T-cell (primary cell): ENCODE results near the gene RTL3. TPM values are rescaled to one million over a fixed set of nuclear protein-coding genes. Genes with fewer than 3 reads are reported as not detected.
"Not testable (repeated sequence)": the region's sequence is repeated elsewhere in the genome, so short reads cannot be mapped to it uniquely, and the experiment has no call there.

ENCODE experiments used
- ATAC-seq, 4 experiments: fragments of 200-7000 bp in 3 of 4; fragments of 150-1000 bp in 1 of 4; cut with Tn5 transposase; replicated peaks in 1 of 4; 1 replicate in 3 of 4; 2 replicates in 1 of 4; pipeline ENCODE4 v1.10.0; 2021; ENCODE audit warnings: moderate library complexity in 3 of 4, mild to moderate bottlenecking in 2 of 4, moderate number of reproducible peaks in 1 of 4
- CTCF ChIA-PET, 2 donors: fragments of 300-600 bp; sonication (Branson Sonifier 250); formaldehyde crosslinking; loops; one replicate each; lab custom pipeline; 2022; ENCODE audit warnings: antibody characterized with exemption in 2 of 2; lab: Charles Lee
- POLR2A ChIA-PET, 2 donors: fragments of 300-600 bp; sonication (Branson Sonifier 250); formaldehyde crosslinking; loops; one replicate each; lab custom pipeline; 2022; ENCODE audit warnings: antibody characterized with exemption in 2 of 2; lab: Charles Lee
- DNase-seq, 35 experiments: peaks; one replicate each; pipeline versions ENCODE4 v3.0.0 to v3.0.0-alpha.2; 2013 to 2023
- H3K27ac ChIP-seq: one replicate; pipeline ENCODE4 v1.5.1; 2013; ENCODE audit warnings: low read length
- H3K27me3 ChIP-seq, 2 experiments: replicated peaks in 1 of 2; 1 replicate in 1 of 2; 2 replicates in 1 of 2; pipeline versions ENCODE4 v1.6.1 to v1.7.0; 2013; ENCODE audit warnings: low read length in 1 of 2, mixed read lengths in 1 of 2; ENCODE audit not compliant: control insufficient read depth in 2 of 2, insufficient read depth in 2 of 2; ENCODE audit errors: extremely low read depth in 1 of 2
- H3K36me3 ChIP-seq, 2 donors: 1 replicate in 1 of 2; 2 replicates in 1 of 2; pipeline versions ENCODE4 v1.6.1 to v1.7.0; 2013; ENCODE audit warnings: low read length in 1 of 2; ENCODE audit not compliant: control insufficient read depth in 2 of 2, insufficient read depth in 1 of 2; ENCODE audit errors: extremely low read depth in 1 of 2
- H3K4me1 ChIP-seq, 2 experiments: 1 replicate in 1 of 2; 2 replicates in 1 of 2; pipeline versions ENCODE4 v1.6.1 to v1.7.0; 2013; ENCODE audit warnings: low read length in 2 of 2, mixed read lengths in 1 of 2; ENCODE audit not compliant: insufficient read depth in 2 of 2, control insufficient read depth in 1 of 2; ENCODE audit errors: extremely low read depth in 1 of 2
- H3K4me3 ChIP-seq, 2 donors: 1 replicate in 1 of 2; 2 replicates in 1 of 2; pipeline versions ENCODE4 v1.5.1 to v1.7.0; 2013; ENCODE audit warnings: mild to moderate bottlenecking in 2 of 2, low read length in 1 of 2, moderate library complexity in 1 of 2; ENCODE audit not compliant: control insufficient read depth in 1 of 2; ENCODE audit errors: extremely low read depth in 1 of 2
- H3K9me3 ChIP-seq: 2 replicates; pipeline ENCODE4 v1.7.0; 2013
- H3K27ac Mint-ChIP-seq, 2 donors: one replicate each; pipeline ENCODE4 v1.8.0; 2020 to 2021; ENCODE audit warnings: mild to moderate bottlenecking in 2 of 2, mixed read lengths in 2 of 2
- H3K27me3 Mint-ChIP-seq, 2 donors: one replicate each; pipeline ENCODE4 v1.8.0; 2021 to 2022; ENCODE audit warnings: mixed read lengths in 2 of 2
- H3K36me3 Mint-ChIP-seq: one replicate; pipeline ENCODE4 v1.8.0; 2021; ENCODE audit warnings: mixed read lengths
- H3K4me1 Mint-ChIP-seq, 3 donors: one replicate each; pipeline ENCODE4 v1.8.0; 2020 to 2022; ENCODE audit warnings: mixed read lengths in 3 of 3, mild to moderate bottlenecking in 1 of 3
- H3K4me3 Mint-ChIP-seq, 3 donors: one replicate each; pipeline ENCODE4 v1.8.0; 2020 to 2022; ENCODE audit warnings: mild to moderate bottlenecking in 3 of 3, mixed read lengths in 3 of 3, moderate library complexity in 3 of 3
- H3K9me3 Mint-ChIP-seq, 3 donors: one replicate each; pipeline ENCODE4 v1.8.0; 2020 to 2022; ENCODE audit warnings: mixed read lengths in 3 of 3
- WGBS: methylation state at CpG from one replicate; pipeline ENCODE4 v1.1.5; 2013; ENCODE audit warnings: missing lambda C conversion rate; ENCODE audit not compliant: insufficient coverage; 5-methylcytosine and 5-hydroxymethylcytosine counted together
- total RNA-seq, 35 experiments: library from RNA in 6 of 35; stranded (reverse) in 6 of 35; fragments of 120-200 nt in 1 of 35; gene quantifications; one replicate each; pipeline versions ENCODE4 v1.2.1 to v1.2.4 and lab custom pipeline; 2013 to 2026

RTL3 gene
- total RNA-seq, 5 donors from 2014 or later (not counting 1 experiment from before 2014, with no cell fraction given): not detected

GRCh38 chrX:78653118-78653822, 5.9 kb downstream of the RTL3 start:
- no peak overlapping the region for H3K4me3 Mint-ChIP-seq
- H3K4me1 Mint-ChIP-seq: peaks cover 21 to 27% (median 22%) of the 10 kb centered on the region in 3 donors
- H3K27ac ChIP-seq: no peak overlapping the region
- H3K4me3 ChIP-seq: no peak overlapping the region
- peaks cover 7 to 16% of the 10 kb centered on the region in 2 experiments for H3K4me1 ChIP-seq
- H3K27ac Mint-ChIP-seq: peak overlapping the region in 1 of 2 donors; percentile 48
- no peaks in the 10 kb centered on the region for H3K9me3 ChIP-seq
- no peaks in the 10 kb centered on the region for H3K9me3 Mint-ChIP-seq
- ATAC-seq (peak in 1 of 4 experiments; percentile 53), DNase-seq (peak in 1 of 35 experiments; percentile 6)
- peaks cover 0 to 7% of the 10 kb centered on the region in 2 donors for H3K27me3 Mint-ChIP-seq
- WGBS: no CpG with 5 or more reads among the region's 3 CpGs
- H3K36me3 Mint-ChIP-seq: no peaks in the 10 kb centered on the region
- H3K27me3 ChIP-seq: no peaks in the 10 kb centered on the region
- ChIA-PET CTCF (interaction anchor here in 1 of 2 donors (0.6 kb wide), 1 partner anchor 118 kb away, joined by 3 read pairs; no protein-coding TSS in a partner anchor), POLR2A (interaction anchor here in 1 of 2 donors (0.6 kb wide), 1 partner anchor 89 kb away, joined by 3 read pairs; no protein-coding TSS in a partner anchor)
- H3K36me3 ChIP-seq: no peaks in the 10 kb centered on the region

- Mint-ChIP-seq H3K4me3 (peak overlapping the region in 2 of 3 donors; percentile 49 to 55), H3K4me1 (peaks cover 19 to 25% (median 20%) of the 10 kb centered on the region in 3 donors), H3K9me3 (peaks cover 0 to 5% (median 1%) of the 10 kb centered on the region in 3 donors), H3K27me3 (peaks cover 0 to 11% of the 10 kb centered on the region in 2 donors), H3K27ac (peak overlapping the region; percentile 9 to 20), H3K36me3 (peaks cover 2% of the 10 kb centered on the region)
- Histone ChIP-seq H3K36me3 (no peaks in the 10 kb centered on the region), H3K4me1 (peaks cover 0 to 16% of the 10 kb centered on the region in 2 experiments), H3K27me3 (no peaks in the 10 kb centered on the region), H3K27ac (no peak overlapping the region), H3K9me3 (no peaks in the 10 kb centered on the region), H3K4me3 (no peak overlapping the region)
- WGBS: no CpG with 5 or more reads among the region's 5 CpGs
- ChIA-PET CTCF (no interaction called here), POLR2A (interaction anchor here in 1 of 2 donors (0.6 kb wide), 1 partner anchor 14 kb away, joined by 4 read pairs; no protein-coding TSS in a partner anchor)
- DNase-seq (peak in 1 of 35 experiments; percentile 25), ATAC-seq (peak; percentile 50 to 75 (median 68))
Observed at GRCh38 chrX:78650906-78651437, 8.2 kb downstream of the RTL3 start.

GRCh38 chrX:78643874-78644273, 15.3 kb downstream of the RTL3 start:
- H3K4me3 Mint-ChIP-seq: peak overlapping the region in 2 of 3 donors; percentile 45 to 48
- H3K4me1 ChIP-seq: peaks cover 6 to 8% of the 10 kb centered on the region in 2 experiments
- H3K36me3 Mint-ChIP-seq: peaks cover 3% of the 10 kb centered on the region
- peaks cover 0 to 27% of the 10 kb centered on the region in 2 donors for H3K27me3 Mint-ChIP-seq
- no peak overlapping the region for H3K27ac ChIP-seq
- H3K9me3 Mint-ChIP-seq: peaks cover 2 to 15% (median 6%) of the 10 kb centered on the region in 3 donors
- ATAC-seq: peak in 3 of 4 experiments; percentile 54 to 96 (median 56)
- peak overlapping the region in 1 of 2 donors; percentile 52 for H3K27ac Mint-ChIP-seq
- H3K4me1 Mint-ChIP-seq: peaks cover 13% of the 10 kb centered on the region in 3 donors
- H3K9me3 ChIP-seq: peaks cover 4% of the 10 kb centered on the region
- H3K4me3 ChIP-seq: no peak overlapping the region
- H3K27me3 ChIP-seq: no peaks in the 10 kb centered on the region
- peak in 6 of 35 experiments; percentile 2 to 37 (median 6) for DNase-seq
- ChIA-PET POLR2A (interaction anchor here in 1 of 2 donors (0.5 kb wide), 1 partner anchor 536 kb away, joined by 3 read pairs; no protein-coding TSS in a partner anchor), CTCF (interaction anchor here in 1 of 2 donors (0.6 kb wide), 1 partner anchor 463 kb away, joined by 3 read pairs; no protein-coding TSS in a partner anchor)
- WGBS: no CpG with 5 or more reads among the region's 1 CpG
- no peaks in the 10 kb centered on the region for H3K36me3 ChIP-seq

- peaks cover 2 to 15% (median 6%) of the 10 kb centered on the region in 3 donors for H3K9me3 Mint-ChIP-seq
- peaks cover 13% of the 10 kb centered on the region in 3 donors for H3K4me1 Mint-ChIP-seq
- no peaks in the 10 kb centered on the region for H3K27me3 ChIP-seq
- H3K4me1 ChIP-seq: peaks cover 6 to 8% of the 10 kb centered on the region in 2 experiments
- H3K36me3 ChIP-seq: no peaks in the 10 kb centered on the region
- no peak overlapping the region for H3K4me3 ChIP-seq
- no peak for ATAC-seq
- peak overlapping the region in 1 of 3 donors; percentile 48 for H3K4me3 Mint-ChIP-seq
- WGBS: no CpG with 5 or more reads among the region's 1 CpG
- POLR2A ChIA-PET: interaction anchor here in 1 of 2 donors (0.5 kb wide), 1 partner anchor 536 kb away, joined by 3 read pairs; no protein-coding TSS in a partner anchor
- CTCF ChIA-PET: no interaction called here
- H3K36me3 Mint-ChIP-seq: peaks cover 3% of the 10 kb centered on the region
- H3K27ac Mint-ChIP-seq: no peak overlapping the region
- no peak overlapping the region for H3K27ac ChIP-seq
- no peak for DNase-seq
- H3K27me3 Mint-ChIP-seq: peaks cover 0 to 31% of the 10 kb centered on the region in 2 donors
- H3K9me3 ChIP-seq: peaks cover 4% of the 10 kb centered on the region
Observed at GRCh38 chrX:78643096-78643495, 16.0 kb downstream of the RTL3 start.

- ATAC-seq, H3K27ac ChIP-seq, DNase-seq, H3K4me3 ChIP-seq, H3K4me1 ChIP-seq, H3K27me3 ChIP-seq, H3K9me3 Mint-ChIP-seq, H3K9me3 ChIP-seq, H3K36me3 Mint-ChIP-seq, H3K4me3 Mint-ChIP-seq, POLR2A ChIA-PET, H3K36me3 ChIP-seq, CTCF ChIA-PET, H3K27ac Mint-ChIP-seq, H3K4me1 Mint-ChIP-seq: not testable (repeated sequence)
- peaks cover 0 to 21% of the 10 kb centered on the region in 2 donors for H3K27me3 Mint-ChIP-seq
- no CpG with 5 or more reads among the region's 1 CpG for WGBS
Observed at GRCh38 chrX:78636096-78636495, 23.0 kb downstream of the RTL3 start.
